Forelimb muscle (tissue), 1 donor: ENCODE results near the gene POLR2J. TPM values are rescaled to one million over a fixed set of nuclear protein-coding genes. Genes with fewer than 3 reads are reported as not detected.
"Not testable (repeated sequence)": the region's sequence is repeated elsewhere in the genome, so short reads cannot be mapped to it uniquely, and the experiment has no call there.

Experiments
- DNase-seq: peaks from one replicate; pipeline ENCODE4 v3.0.0-alpha.2; 2013; ENCODE audit warnings: low read depth
- polyA plus RNA-seq: library from polyadenylated mRNA; unstranded; fragments of 120-200 nt; gene quantifications from one replicate; pipeline ENCODE4 v1.2.1, GENCODE V29; 2013; ENCODE audit not compliant: insufficient read length

The POLR2J gene
- 28.0 TPM for polyA plus RNA-seq

- DNase-seq: not testable (repeated sequence)
Observed at GRCh38 chr7:102478314-102479208, at the start of gene POLR2J. Gene POLR2J, minus strand, starts transcription at chr7:102478922. Its CDS starts 62 bp downstream, at chr7:102478860.

GRCh38 chr7:102527822-102528793 lies 49.4 kb upstream of the POLR2J start:
- DNase-seq: not testable (repeated sequence)

GRCh38 chr7:102527182-102527581 lies 48.5 kb upstream of the POLR2J start:
- not testable (repeated sequence) for DNase-seq

- DNase-seq: not testable (repeated sequence)
Observed at GRCh38 chr7:102524803-102525202, 46.1 kb upstream of the POLR2J start.

GRCh38 chr7:102520797-102521196 lies 42.1 kb upstream of the POLR2J start:
- DNase-seq: not testable (repeated sequence)

GRCh38 chr7:102517550-102518147 lies 38.9 kb upstream of the POLR2J start, which contains the start of gene RASA4B:
Gene RASA4B, minus strand, starts transcription at chr7:102517777. Its CDS starts 67 bp downstream, at chr7:102517710.
- DNase-seq: not testable (repeated sequence)

GRCh38 chr7:102516951-102517350 lies 38.2 kb upstream of the POLR2J start:
- not testable (repeated sequence) for DNase-seq

- not testable (repeated sequence) for DNase-seq
Observed at GRCh38 chr7:102515889-102516288, 37.2 kb upstream of the POLR2J start.

GRCh38 chr7:102514881-102515721 lies 36.4 kb upstream of the POLR2J start:
- not testable (repeated sequence) for DNase-seq

GRCh38 chr7:102512642-102513221 lies 34.0 kb upstream of the POLR2J start:
- peak; percentile 92 for DNase-seq

- not testable (repeated sequence) for DNase-seq
Observed at GRCh38 chr7:102511860-102512522, 33.3 kb upstream of the POLR2J start.

GRCh38 chr7:102510575-102510974 lies 31.9 kb upstream of the POLR2J start:
- DNase-seq: not testable (repeated sequence)

GRCh38 chr7:102507410-102508088 lies 28.8 kb upstream of the POLR2J start:
- DNase-seq: not testable (repeated sequence)

GRCh38 chr7:102505298-102506185 lies 26.8 kb upstream of the POLR2J start:
- DNase-seq: not testable (repeated sequence)

- DNase-seq: not testable (repeated sequence)
Observed at GRCh38 chr7:102503141-102503540, 24.4 kb upstream of the POLR2J start.

GRCh38 chr7:102498321-102498720 lies 19.6 kb upstream of the POLR2J start:
- not testable (repeated sequence) for DNase-seq

GRCh38 chr7:102497308-102497707 lies 18.6 kb upstream of the POLR2J start:
- not testable (repeated sequence) for DNase-seq

GRCh38 chr7:102496861-102497260 lies 18.1 kb upstream of the POLR2J start:
- not testable (repeated sequence) for DNase-seq
